Colonic mucosa (tissue), 4 donors: ENCODE data around the gene KRTAP5-5. TPM values are rescaled to one million over a fixed set of nuclear protein-coding genes. Genes with fewer than 3 reads are reported as not detected.

ENCODE experiments used
- DNase-seq: peaks from one replicate; pipeline ENCODE4 v3.0.0-alpha.2; 2020
- H3K27ac ChIP-seq: fragments of 200-600 bp; one replicate; pipeline ENCODE4 v1.8.0; 2021
- H3K27me3 ChIP-seq: fragments of 200-600 bp; one replicate; pipeline ENCODE4 v1.8.0; 2021
- H3K36me3 ChIP-seq: fragments of 200-600 bp; one replicate; pipeline ENCODE4 v1.8.0; 2021
- H3K4me1 ChIP-seq: fragments of 200-600 bp; one replicate; pipeline ENCODE4 v1.8.0; 2021; ENCODE audit warnings: mild to moderate bottlenecking
- H3K4me3 ChIP-seq: fragments of 200-600 bp; one replicate; pipeline ENCODE4 v1.8.0; 2021
- H3K9ac ChIP-seq, 2 donors: one replicate each; pipeline ENCODE4 v1.7.0; 2013; ENCODE audit warnings: control low read depth in 2 of 2, low read depth in 2 of 2, low read length in 2 of 2
- H3K9me3 ChIP-seq: fragments of 200-600 bp; one replicate; pipeline ENCODE4 v1.8.0; 2021
- intact Hi-C: fragments of 100-400 bp; cut with DNase I; formaldehyde crosslinking; loops from one replicate; pipeline ENCODE4 v1.14.1; 2022
- total RNA-seq, 2 donors: library from RNA; stranded (reverse); fragmentation: NEBNext Ultra II Directional in 1 of 2; extraction: Animal tissue kit (Norgen Biotek cat#: 25700) in 1 of 2; gene quantifications; one replicate each; pipeline ENCODE4 v1.2.1, GENCODE V29; 2021
- TF ChIP-seq, protein P1 (sequence below): fragments of 200-600 bp; IDR thresholded peaks from one replicate; pipeline ENCODE4 v1.8.0; 2022; ENCODE audit warnings: antibody characterized with exemption, mild to moderate bottlenecking
- donor health status: healthy.
- donor health status: DM: no; HTN: no; CAD: no.
- donor health status: DM: no; HTN: no; CAD: no.

The KRTAP5-5 gene
- total RNA-seq, 2 donors from 2014 or later, result not detected

GRCh38 chr11:1670905-1671371 lies 41.4 kb downstream of the KRTAP5-5 start:
- Histone ChIP-seq H3K27ac (no peak overlapping the region), H3K4me3 (no peak overlapping the region)
- no peak for DNase-seq

GRCh38 chr11:1671658-1672057 lies 42.1 kb downstream of the KRTAP5-5 start:
- no peaks in the 10 kb centered on the region for H3K4me1 ChIP-seq
- TF ChIP-seq, protein P1, sequence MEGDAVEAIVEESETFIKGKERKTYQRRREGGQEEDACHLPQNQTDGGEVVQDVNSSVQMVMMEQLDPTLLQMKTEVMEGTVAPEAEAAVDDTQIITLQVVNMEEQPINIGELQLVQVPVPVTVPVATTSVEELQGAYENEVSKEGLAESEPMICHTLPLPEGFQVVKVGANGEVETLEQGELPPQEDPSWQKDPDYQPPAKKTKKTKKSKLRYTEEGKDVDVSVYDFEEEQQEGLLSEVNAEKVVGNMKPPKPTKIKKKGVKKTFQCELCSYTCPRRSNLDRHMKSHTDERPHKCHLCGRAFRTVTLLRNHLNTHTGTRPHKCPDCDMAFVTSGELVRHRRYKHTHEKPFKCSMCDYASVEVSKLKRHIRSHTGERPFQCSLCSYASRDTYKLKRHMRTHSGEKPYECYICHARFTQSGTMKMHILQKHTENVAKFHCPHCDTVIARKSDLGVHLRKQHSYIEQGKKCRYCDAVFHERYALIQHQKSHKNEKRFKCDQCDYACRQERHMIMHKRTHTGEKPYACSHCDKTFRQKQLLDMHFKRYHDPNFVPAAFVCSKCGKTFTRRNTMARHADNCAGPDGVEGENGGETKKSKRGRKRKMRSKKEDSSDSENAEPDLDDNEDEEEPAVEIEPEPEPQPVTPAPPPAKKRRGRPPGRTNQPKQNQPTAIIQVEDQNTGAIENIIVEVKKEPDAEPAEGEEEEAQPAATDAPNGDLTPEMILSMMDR, result no peak
- intact Hi-C loops, result no loop called here

More at GRCh38 chr11:1670905-1671371, 41.4 kb downstream of the KRTAP5-5 start:
- no peaks in the 10 kb centered on the region for H3K4me1 ChIP-seq
- H3K36me3 ChIP-seq, result no peaks in the 10 kb centered on the region
- H3K9ac ChIP-seq, result no peak overlapping the region
- H3K9me3 ChIP-seq, result no peaks in the 10 kb centered on the region
- intact Hi-C loops, result no loop called here
- peaks cover 3% of the 10 kb centered on the region for H3K27me3 ChIP-seq
- TF ChIP-seq, protein P1, result no peak

DNA sequence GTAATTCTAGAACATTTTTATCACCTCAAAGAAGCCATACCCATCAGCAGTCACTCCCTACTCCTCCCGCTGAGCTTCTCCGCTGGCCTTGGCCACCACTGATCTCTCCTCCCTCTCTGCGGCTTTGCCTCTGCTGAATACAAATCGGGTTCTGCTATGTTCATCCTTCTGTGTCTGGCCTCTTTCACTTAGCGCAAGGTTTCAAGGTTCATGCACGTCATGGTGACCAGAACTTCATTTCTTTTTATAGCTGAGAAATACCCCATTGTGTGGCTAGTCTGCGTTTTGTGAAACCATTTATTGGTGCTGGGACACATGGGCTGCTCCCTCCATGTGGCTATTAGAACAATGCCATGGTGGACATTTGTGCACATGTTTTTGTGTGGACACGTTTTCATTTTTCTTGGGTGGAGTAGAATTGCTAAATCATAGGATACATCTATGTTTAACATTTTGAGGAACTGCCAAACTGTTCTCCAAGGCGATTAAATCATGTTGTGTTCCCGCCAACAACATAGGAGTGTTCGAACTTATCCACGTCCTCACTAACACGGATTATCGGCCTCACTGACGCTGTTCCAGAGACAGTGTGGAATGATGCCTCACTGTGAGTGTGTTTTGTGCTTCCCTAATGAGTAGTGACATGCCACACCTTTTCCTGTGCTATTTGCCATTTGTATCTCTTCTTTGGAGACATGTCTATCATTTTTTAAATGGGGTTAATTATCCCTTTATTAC lies 43.2 kb downstream of the KRTAP5-5 start:
- H3K9me3 ChIP-seq, result no peaks in the 10 kb centered on the region
- no peak overlapping the region for H3K9ac ChIP-seq
- H3K4me1 ChIP-seq, result no peaks in the 10 kb centered on the region
- DNase-seq, result no peak
- H3K36me3 ChIP-seq, result no peaks in the 10 kb centered on the region
- H3K27ac ChIP-seq, result no peak overlapping the region
- H3K4me3 ChIP-seq, result no peak overlapping the region
- TF ChIP-seq, protein P1, result no peak
- intact Hi-C loops, result no loop called here
- peaks cover 3% of the 10 kb centered on the region for H3K27me3 ChIP-seq

More at GRCh38 chr11:1671658-1672057, 42.1 kb downstream of the KRTAP5-5 start:
- Histone ChIP-seq H3K36me3 (no peaks in the 10 kb centered on the region), H3K9ac (no peak overlapping the region), H3K27me3 (peaks cover 3% of the 10 kb centered on the region), H3K4me3 (no peak overlapping the region), H3K9me3 (no peaks in the 10 kb centered on the region), H3K27ac (no peak overlapping the region)
- no peak for DNase-seq

DNA sequence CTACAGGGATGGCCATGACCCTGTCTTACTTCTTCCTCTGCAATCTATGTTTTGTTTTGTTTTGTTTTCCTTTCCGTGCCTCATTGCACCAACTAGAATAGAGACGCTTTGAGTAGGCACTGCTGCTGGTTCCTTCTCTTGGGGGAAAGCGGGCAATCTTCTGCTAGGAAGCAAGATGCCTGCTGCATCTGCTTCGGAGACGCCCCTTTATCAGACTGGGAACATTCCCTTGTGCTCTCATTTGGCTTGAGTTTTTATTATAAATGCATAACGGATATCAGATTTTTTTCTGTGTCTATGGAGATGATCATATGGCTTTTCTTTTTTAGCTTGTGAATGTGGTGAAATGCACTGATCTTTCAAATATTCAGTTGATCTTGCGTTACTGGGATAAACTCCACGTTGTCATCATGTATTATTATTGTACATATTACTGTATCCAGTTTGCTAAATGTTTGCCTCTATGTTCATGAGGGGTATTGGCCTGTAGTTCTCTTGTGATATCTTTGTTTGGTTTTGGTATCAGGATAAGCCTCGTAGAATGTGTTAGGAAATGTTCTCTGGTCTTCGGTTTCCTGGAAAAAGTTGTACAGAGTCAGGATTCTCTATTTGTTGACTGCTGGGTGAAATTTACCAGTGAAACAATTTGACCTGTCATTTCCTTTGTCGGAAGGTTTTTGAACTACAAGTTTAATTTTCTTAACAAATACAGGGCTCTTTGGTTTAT lies 44.0 kb downstream of the KRTAP5-5 start:
- Histone ChIP-seq H3K27ac (no peak overlapping the region), H3K36me3 (no peaks in the 10 kb centered on the region), H3K9me3 (no peaks in the 10 kb centered on the region), H3K27me3 (peaks cover 3% of the 10 kb centered on the region), H3K9ac (no peak overlapping the region), H3K4me1 (no peaks in the 10 kb centered on the region), H3K4me3 (no peak overlapping the region)
- intact Hi-C loops, result no loop called here
- DNase-seq, result no peak
- TF ChIP-seq, protein P1, result no peak

DNA sequence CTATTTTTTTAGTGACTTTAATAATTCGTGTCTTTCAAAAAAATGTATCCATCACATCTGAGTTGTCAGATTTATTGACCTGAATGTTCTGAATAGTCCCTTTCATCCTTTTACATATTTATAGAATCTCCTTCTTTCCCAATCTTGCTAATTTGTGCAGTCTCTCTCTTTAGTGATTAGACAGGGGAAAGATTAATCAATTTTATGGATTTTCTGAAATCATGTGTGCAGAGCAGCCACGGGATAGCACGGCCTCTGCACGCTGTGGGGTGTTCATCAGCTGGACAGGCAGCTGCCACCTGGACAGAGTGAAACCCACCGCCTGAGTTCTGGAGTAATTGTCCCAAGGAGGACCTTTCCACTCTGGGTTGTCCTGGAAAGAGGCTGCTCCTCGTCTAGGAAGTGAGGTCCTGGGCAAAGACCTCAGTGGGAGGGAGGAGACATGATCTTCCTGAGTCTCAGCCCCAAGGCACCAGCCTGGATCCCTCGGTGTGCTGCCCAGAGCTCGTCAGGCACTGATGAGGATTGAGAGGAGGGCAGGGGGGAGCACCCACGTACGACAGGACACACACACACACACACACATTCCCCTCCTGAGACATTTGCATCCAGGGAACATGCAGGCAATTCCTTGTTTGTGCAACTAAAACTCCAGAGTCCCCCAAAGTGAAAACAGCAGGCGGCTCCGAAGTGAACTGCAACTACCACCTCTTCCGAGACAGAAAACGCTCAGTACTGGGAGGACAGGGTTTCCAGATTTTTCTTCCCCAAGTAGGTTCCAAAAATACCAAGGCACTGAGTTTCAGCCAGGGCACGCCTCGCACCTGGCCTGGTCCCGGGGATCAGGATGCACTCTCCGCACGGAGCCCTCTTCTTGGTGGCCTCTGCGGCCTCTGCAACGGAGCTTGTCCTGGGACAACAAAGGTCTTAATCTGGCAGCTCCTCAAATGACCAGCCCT lies 44.9 kb downstream of the KRTAP5-5 start:
- intact Hi-C loops, result no loop called here
- H3K4me1 ChIP-seq, result no peaks in the 10 kb centered on the region
- no peaks in the 10 kb centered on the region for H3K9me3 ChIP-seq
- H3K27me3 ChIP-seq, result no peaks in the 10 kb centered on the region
- TF ChIP-seq, protein P1, result no peak
- H3K4me3 ChIP-seq, result no peak overlapping the region
- H3K27ac ChIP-seq, result no peak overlapping the region
- no peak for DNase-seq
- no peak overlapping the region for H3K9ac ChIP-seq
- no peaks in the 10 kb centered on the region for H3K36me3 ChIP-seq
